Gastrocnemius medialis (tissue), 4 donors: ENCODE results near the gene VSX2. TPM values are rescaled to one million over a fixed set of nuclear protein-coding genes. Genes with fewer than 3 reads are reported as not detected.

Experiments used
- ATAC-seq, 2 donors: fragments of 150-250 bp; one replicate each; pipeline ENCODE4 v1.9.1; 2016
- DNase-seq, 2 donors: peaks; one replicate each; pipeline ENCODE4 v3.0.0-alpha.2; 2019
- H3K27ac ChIP-seq, 4 donors: fragments of 200-600 bp; sonication (generic); 1 replicate in 1 of 4; 2 replicates in 3 of 4; pipeline ENCODE4 v1.5.1; 2016 to 2018; ENCODE audit warnings: mild to moderate bottlenecking in 2 of 4, moderate library complexity in 1 of 4
- H3K27me3 ChIP-seq, 3 donors: fragments of 200-600 bp; sonication (generic) in 2 of 3; 1 replicate in 1 of 3; 2 replicates in 2 of 3; pipeline versions ENCODE4 v1.5.1 to v1.6.0; 2016 to 2019; ENCODE audit warnings: mild to moderate bottlenecking in 1 of 3, moderate library complexity in 1 of 3
- H3K36me3 ChIP-seq, 2 donors: fragments of 200-600 bp; sonication (generic) in 1 of 2; one replicate each; pipeline ENCODE4 v1.5.1; 2017 to 2018
- H3K4me1 ChIP-seq, 2 donors: fragments of 200-600 bp; sonication (generic) in 1 of 2; one replicate each; pipeline ENCODE4 v1.5.1; 2016 to 2017; ENCODE audit warnings: mild to moderate bottlenecking in 2 of 2
- H3K4me3 ChIP-seq, 4 donors: fragments of 200-600 bp; sonication (generic) in 3 of 4; 1 replicate in 1 of 4; 2 replicates in 3 of 4; pipeline ENCODE4 v1.5.1; 2016 to 2019; ENCODE audit warnings: mild to moderate bottlenecking in 2 of 4
- H3K9me3 ChIP-seq, 3 donors: fragments of 200-600 bp; sonication (generic) in 2 of 3; 1 replicate in 1 of 3; 2 replicates in 2 of 3; pipeline ENCODE4 v1.5.1; 2016 to 2019
- POLR2A ChIP-seq, 2 donors: fragments of 450-650 bp; IDR thresholded peaks; one replicate each; pipeline ENCODE4 v1.6.1; 2017; ENCODE audit warnings: antibody characterized with exemption in 2 of 2, mild to moderate bottlenecking in 2 of 2, moderate library complexity in 2 of 2
- in situ Hi-C, 4 donors: fragments of 200-750 bp; cut with MboI; loops; one replicate each; pipeline versions ENCODE4 v1.15.0 to v1.8.0; 2017; ENCODE audit warnings: low sequenced_read_pairs in 4 of 4
- intact Hi-C: fragments of 100-400 bp; cut with DNase I; formaldehyde crosslinking; loops from one replicate; pipeline ENCODE4 v1.15.1; 2023; ENCODE audit warnings: low total_unique reads
- total RNA-seq, 4 donors: library from RNA; depleted of rRNA; stranded (reverse); fragments of >200 nt; gene quantifications; one replicate each; pipeline versions ENCODE4 v1.1.0 to v1.2.3, GENCODE V29; 2016
- TF ChIP-seq, protein P1 (sequence below), 5 experiments: fragments of 450-650 bp in 3 of 5; fragments of 200-600 bp in 2 of 5; sonication (generic) in 2 of 5; IDR thresholded peaks in 4 of 5; conservative IDR thresholded peaks in 1 of 5; 1 replicate in 4 of 5; 2 replicates in 1 of 5; pipeline ENCODE4 v1.5.1; 2016 to 2019; ENCODE audit warnings: antibody characterized with exemption in 5 of 5, mild to moderate bottlenecking in 3 of 5, moderate library complexity in 3 of 5

The VSX2 gene
- total RNA-seq, 4 donors from 2014 or later = not detected

GRCh38 chr14:74198441-74199234 is 40.6 kb upstream of the VSX2 start:
- TF ChIP-seq, protein P1, sequence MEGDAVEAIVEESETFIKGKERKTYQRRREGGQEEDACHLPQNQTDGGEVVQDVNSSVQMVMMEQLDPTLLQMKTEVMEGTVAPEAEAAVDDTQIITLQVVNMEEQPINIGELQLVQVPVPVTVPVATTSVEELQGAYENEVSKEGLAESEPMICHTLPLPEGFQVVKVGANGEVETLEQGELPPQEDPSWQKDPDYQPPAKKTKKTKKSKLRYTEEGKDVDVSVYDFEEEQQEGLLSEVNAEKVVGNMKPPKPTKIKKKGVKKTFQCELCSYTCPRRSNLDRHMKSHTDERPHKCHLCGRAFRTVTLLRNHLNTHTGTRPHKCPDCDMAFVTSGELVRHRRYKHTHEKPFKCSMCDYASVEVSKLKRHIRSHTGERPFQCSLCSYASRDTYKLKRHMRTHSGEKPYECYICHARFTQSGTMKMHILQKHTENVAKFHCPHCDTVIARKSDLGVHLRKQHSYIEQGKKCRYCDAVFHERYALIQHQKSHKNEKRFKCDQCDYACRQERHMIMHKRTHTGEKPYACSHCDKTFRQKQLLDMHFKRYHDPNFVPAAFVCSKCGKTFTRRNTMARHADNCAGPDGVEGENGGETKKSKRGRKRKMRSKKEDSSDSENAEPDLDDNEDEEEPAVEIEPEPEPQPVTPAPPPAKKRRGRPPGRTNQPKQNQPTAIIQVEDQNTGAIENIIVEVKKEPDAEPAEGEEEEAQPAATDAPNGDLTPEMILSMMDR (IDR thresholded peaks at IDR 0.05 in 4 of 5, conservative IDR thresholded peaks at IDR 0.05 in 1 of 5) = no peak
- no peak for TF ChIP-seq POLR2A (IDR thresholded peaks at IDR 0.05)
- no peak overlapping the region for H3K4me3 ChIP-seq
- no peak for ATAC-seq
- no peaks in the 10 kb centered on the region for H3K27me3 ChIP-seq
- no peaks in the 10 kb centered on the region for H3K36me3 ChIP-seq
- H3K27ac ChIP-seq = no peak overlapping the region
- H3K9me3 ChIP-seq = no peaks in the 10 kb centered on the region
- intact Hi-C loops (no loop called here), in situ Hi-C loops (no loop called here)
- DNase-seq = no peak
- H3K4me1 ChIP-seq = no peaks in the 10 kb centered on the region

DNA sequence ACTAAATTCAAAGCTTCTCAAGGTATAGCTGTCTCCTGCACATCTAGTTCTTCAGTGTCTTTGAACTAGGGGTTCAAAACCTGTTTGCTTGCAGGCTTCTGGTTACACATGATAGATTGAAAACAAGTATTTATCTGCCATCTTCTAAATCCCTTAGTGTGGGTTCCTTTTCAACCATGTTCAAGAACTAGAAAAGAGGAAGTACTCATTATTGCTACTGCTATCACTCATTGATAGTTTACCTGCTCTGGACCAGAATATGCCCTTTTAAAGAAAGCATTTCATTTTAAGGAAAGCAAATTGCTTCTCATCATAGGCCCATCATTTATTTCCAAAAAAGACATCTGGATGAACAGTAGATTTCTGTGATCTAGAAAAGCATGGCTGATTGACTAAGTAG is 37.1 kb upstream of the VSX2 start:
- DNase-seq (no peak), ATAC-seq (no peak)
- H3K4me1 ChIP-seq = no peaks in the 10 kb centered on the region
- intact Hi-C loops = no loop called here
- no peak overlapping the region for H3K27ac ChIP-seq
- no peaks in the 10 kb centered on the region for H3K9me3 ChIP-seq
- no peak for TF ChIP-seq POLR2A (IDR thresholded peaks at IDR 0.05)
- TF ChIP-seq, protein P1 (IDR thresholded peaks at IDR 0.05 in 4 of 5, conservative IDR thresholded peaks at IDR 0.05 in 1 of 5) = no peak
- no peaks in the 10 kb centered on the region for H3K27me3 ChIP-seq
- H3K36me3 ChIP-seq = no peaks in the 10 kb centered on the region
- no peak overlapping the region for H3K4me3 ChIP-seq
- in situ Hi-C loops = no loop called here

DNA sequence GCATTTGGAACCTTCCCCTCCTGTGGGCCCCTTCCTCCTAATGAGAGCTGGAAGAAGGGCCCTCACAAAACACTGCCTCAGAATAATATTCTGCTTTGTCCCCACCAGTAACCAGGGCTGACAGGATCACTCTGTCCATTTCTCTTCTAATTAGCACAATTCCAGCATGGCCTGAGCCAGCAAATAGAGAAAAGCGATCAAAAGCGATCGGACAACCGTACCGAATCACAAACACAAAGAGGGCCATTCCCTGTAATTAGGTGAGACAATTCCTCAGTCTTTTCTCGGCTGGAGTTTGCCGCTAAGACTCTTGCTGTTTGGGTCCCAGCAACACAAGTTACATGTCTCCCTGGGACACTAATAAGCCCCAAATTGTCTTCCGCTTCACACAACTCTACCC is 35.6 kb upstream of the VSX2 start:
- Histone ChIP-seq H3K27ac (no peak overlapping the region), H3K9me3 (no peaks in the 10 kb centered on the region), H3K4me1 (no peaks in the 10 kb centered on the region), H3K27me3 (no peaks in the 10 kb centered on the region), H3K4me3 (no peak overlapping the region), H3K36me3 (no peaks in the 10 kb centered on the region)
- no peak for ATAC-seq
- TF ChIP-seq, protein P1 (IDR thresholded peaks at IDR 0.05 in 4 of 5, conservative IDR thresholded peaks at IDR 0.05 in 1 of 5) = no peak
- TF ChIP-seq POLR2A (IDR thresholded peaks at IDR 0.05) = no peak
- intact Hi-C loops = no loop called here
- no peak for DNase-seq
- in situ Hi-C loops = no loop called here

GRCh38 chr14:74204491-74204890 is 34.8 kb upstream of the VSX2 start:
- in situ Hi-C loops = no loop called here
- ATAC-seq = no peak
- Histone ChIP-seq H3K4me1 (no peaks in the 10 kb centered on the region), H3K36me3 (no peaks in the 10 kb centered on the region), H3K27me3 (no peaks in the 10 kb centered on the region), H3K9me3 (no peaks in the 10 kb centered on the region), H3K27ac (no peak overlapping the region), H3K4me3 (no peak overlapping the region)
- TF ChIP-seq, protein P1 (IDR thresholded peaks at IDR 0.05 in 4 of 5, conservative IDR thresholded peaks at IDR 0.05 in 1 of 5) = no peak
- TF ChIP-seq POLR2A (IDR thresholded peaks at IDR 0.05) = no peak
- DNase-seq = no peak
- intact Hi-C loops = no loop called here

DNA sequence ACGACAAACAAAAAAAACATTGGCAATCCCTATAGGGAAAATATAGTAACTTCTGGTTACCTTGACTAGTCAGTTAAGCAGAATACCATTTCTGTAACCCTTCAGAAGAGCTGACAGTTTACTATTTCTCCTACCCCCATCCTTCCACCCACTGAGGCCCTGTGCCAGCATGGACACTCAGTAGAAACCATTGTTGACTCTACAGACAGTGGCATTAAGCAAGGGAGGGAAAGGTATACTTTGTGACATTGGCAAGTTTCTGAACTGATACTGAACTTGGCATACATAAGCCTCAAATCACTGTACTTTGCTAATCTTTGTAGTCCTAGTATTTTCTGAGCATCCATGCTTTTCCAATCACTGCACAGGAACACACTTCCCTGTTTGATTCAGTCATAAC is 33.4 kb upstream of the VSX2 start:
- Histone ChIP-seq H3K27me3 (no peaks in the 10 kb centered on the region), H3K36me3 (no peaks in the 10 kb centered on the region), H3K27ac (no peak overlapping the region), H3K4me1 (no peaks in the 10 kb centered on the region), H3K9me3 (no peaks in the 10 kb centered on the region), H3K4me3 (no peak overlapping the region)
- intact Hi-C loops = no loop called here
- ATAC-seq (no peak), DNase-seq (no peak)
- in situ Hi-C loops = no loop called here
- TF ChIP-seq, protein P1 (IDR thresholded peaks at IDR 0.05 in 4 of 5, conservative IDR thresholded peaks at IDR 0.05 in 1 of 5) = no peak
- TF ChIP-seq POLR2A (IDR thresholded peaks at IDR 0.05) = no peak
